Measurements from ENCODE around the gene SHTN1. TPM values are rescaled to one million over a fixed set of nuclear protein-coding genes. Genes with fewer than 3 reads are reported as not detected.

The SHTN1 gene, protein sequence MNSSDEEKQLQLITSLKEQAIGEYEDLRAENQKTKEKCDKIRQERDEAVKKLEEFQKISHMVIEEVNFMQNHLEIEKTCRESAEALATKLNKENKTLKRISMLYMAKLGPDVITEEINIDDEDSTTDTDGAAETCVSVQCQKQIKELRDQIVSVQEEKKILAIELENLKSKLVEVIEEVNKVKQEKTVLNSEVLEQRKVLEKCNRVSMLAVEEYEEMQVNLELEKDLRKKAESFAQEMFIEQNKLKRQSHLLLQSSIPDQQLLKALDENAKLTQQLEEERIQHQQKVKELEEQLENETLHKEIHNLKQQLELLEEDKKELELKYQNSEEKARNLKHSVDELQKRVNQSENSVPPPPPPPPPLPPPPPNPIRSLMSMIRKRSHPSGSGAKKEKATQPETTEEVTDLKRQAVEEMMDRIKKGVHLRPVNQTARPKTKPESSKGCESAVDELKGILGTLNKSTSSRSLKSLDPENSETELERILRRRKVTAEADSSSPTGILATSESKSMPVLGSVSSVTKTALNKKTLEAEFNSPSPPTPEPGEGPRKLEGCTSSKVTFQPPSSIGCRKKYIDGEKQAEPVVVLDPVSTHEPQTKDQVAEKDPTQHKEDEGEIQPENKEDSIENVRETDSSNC
- total RNA-seq (2021) (39.9 and 40.6 TPM in 2 replicates), Bru-seq, nascent RNA (percentile 77 among the genes with signal in this experiment), BruChase-seq, experiment 1, labeled RNA remaining after a 2-hour chase (percentile 80 among the genes with signal in this experiment), BruChase-seq, experiment 2, labeled RNA remaining after a 6-hour chase (percentile 78 among the genes with signal in this experiment)
- long read RNA-seq, full-length matches to known transcripts: 37 of 83 reads
- long read RNA-seq, partial matches to known transcripts: 26 of 83 reads
- long read RNA-seq, other reads (novel, unspliced or antisense): 20 of 83 reads

DNA sequence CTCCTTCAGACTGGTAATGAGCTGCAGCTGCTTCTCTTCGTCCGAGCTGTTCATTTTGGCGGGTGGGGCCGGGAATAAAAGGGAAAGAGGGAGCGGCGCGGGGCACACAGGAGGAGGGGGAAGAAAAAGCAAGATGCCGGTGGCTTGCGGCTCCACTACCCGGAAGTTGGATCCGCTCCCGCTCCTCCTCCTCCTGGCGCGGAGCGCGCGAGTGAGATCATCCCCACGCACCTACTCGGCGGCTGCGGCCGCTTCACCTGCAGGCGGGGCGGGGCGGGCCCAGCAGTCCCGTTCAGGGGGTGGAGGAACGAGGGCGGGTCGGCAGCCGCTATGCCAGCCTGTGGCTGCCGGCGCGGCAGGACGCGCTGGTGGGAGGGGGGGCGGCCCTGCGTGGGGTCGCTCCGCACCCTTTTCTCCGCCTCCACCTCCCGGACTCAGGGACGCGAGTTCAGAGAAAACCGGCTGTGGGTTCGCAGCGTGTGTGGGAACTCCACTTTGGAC lies at the start of gene SHTN1:
TSS of gene SHTN1 (minus strand) at position 162 of the 501 bp plus-strand sequence. CDS start at position 54, 108 bp downstream.
- ChIA-PET CTCF (no interaction called here), POLR2A (ENCODE audit: low non-redundant PET) (no interaction called here)
- intact Hi-C loops (cut with micrococcal nuclease; ENCODE audit: unreplicated experiment): no loop called here
- peaks cover 40% of the 10 kb centered on the region for H3K4me1 ChIP-seq (ENCODE audit: insufficient read depth, low read length, poor library complexity, severe bottlenecking)
- peak within 1 kb of the TSS; percentile 97 for H3K4me3 ChIP-seq (ENCODE audit: low read depth, low read length, poor library complexity, severe bottlenecking)
- no peaks in the 10 kb centered on the region for H3K9me3 ChIP-seq (ENCODE audit: low read depth, low read length, poor library complexity, severe bottlenecking)
- no TSS peak for BruUV-seq (replicated peaks)
- no peaks in the 10 kb centered on the region for H3K27me3 ChIP-seq (replicated peaks; ENCODE audit: insufficient read depth, low read depth, low read length, poor library complexity)
- DNase-seq (ENCODE audit: low spot score): peak; percentile 80
- TF ChIP-seq EZH2 (IDR thresholded peaks at IDR 0.05; ENCODE audit: borderline replicate concordance, low read depth, low read length, poor library complexity, severe bottlenecking): no peak
- TF ChIP-seq, protein P1, sequence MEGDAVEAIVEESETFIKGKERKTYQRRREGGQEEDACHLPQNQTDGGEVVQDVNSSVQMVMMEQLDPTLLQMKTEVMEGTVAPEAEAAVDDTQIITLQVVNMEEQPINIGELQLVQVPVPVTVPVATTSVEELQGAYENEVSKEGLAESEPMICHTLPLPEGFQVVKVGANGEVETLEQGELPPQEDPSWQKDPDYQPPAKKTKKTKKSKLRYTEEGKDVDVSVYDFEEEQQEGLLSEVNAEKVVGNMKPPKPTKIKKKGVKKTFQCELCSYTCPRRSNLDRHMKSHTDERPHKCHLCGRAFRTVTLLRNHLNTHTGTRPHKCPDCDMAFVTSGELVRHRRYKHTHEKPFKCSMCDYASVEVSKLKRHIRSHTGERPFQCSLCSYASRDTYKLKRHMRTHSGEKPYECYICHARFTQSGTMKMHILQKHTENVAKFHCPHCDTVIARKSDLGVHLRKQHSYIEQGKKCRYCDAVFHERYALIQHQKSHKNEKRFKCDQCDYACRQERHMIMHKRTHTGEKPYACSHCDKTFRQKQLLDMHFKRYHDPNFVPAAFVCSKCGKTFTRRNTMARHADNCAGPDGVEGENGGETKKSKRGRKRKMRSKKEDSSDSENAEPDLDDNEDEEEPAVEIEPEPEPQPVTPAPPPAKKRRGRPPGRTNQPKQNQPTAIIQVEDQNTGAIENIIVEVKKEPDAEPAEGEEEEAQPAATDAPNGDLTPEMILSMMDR (conservative IDR thresholded peaks at IDR 0.05; ENCODE audit: low read depth, low read length): no peak
- no peaks in the 10 kb centered on the region for H3K36me3 ChIP-seq (ENCODE audit: insufficient read depth, low read length, poor library complexity, severe bottlenecking)
- H3K27ac ChIP-seq (ENCODE audit: low read depth, low read length, poor library complexity, severe bottlenecking): peak within 1 kb of the TSS; percentile 78

DNA sequence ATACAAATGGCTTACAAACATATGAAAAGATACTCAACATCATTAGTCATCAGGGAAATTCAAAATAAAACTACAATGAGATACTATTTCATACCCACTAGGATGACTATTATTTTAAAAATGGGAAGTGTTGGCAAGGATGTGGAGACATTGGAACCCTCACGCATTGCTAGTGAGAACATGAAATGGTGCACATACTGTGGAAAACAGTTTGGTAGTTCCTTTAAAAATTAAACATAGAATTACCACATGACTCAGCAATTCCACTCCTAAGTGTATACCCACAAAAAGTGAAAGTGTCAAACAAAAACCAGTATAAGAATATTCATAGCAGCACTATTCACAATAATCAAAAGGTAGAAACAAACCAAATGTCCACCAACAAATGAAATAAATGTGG lies 48.5 kb upstream of the SHTN1 start:
- no peak for DNase-seq (ENCODE audit: low spot score)
- no TSS peak for BruUV-seq (replicated peaks)
- no peak overlapping the region for H3K4me3 ChIP-seq (ENCODE audit: low read depth, low read length, poor library complexity, severe bottlenecking)
- ChIA-PET POLR2A (ENCODE audit: low non-redundant PET) (no interaction called here), CTCF (no interaction called here)
- H3K4me1 ChIP-seq (ENCODE audit: insufficient read depth, low read length, poor library complexity, severe bottlenecking): no peaks in the 10 kb centered on the region
- TF ChIP-seq EZH2 (IDR thresholded peaks at IDR 0.05; ENCODE audit: borderline replicate concordance, low read depth, low read length, poor library complexity, severe bottlenecking): no peak
- TF ChIP-seq, protein P1 (conservative IDR thresholded peaks at IDR 0.05; ENCODE audit: low read depth, low read length): no peak
- no peak overlapping the region for H3K27ac ChIP-seq (ENCODE audit: low read depth, low read length, poor library complexity, severe bottlenecking)
- H3K9me3 ChIP-seq (ENCODE audit: low read depth, low read length, poor library complexity, severe bottlenecking): peaks cover 8% of the 10 kb centered on the region
- intact Hi-C loops (cut with micrococcal nuclease; ENCODE audit: unreplicated experiment): no loop called here
- no peaks in the 10 kb centered on the region for H3K27me3 ChIP-seq (replicated peaks; ENCODE audit: insufficient read depth, low read depth, low read length, poor library complexity)
- H3K36me3 ChIP-seq (ENCODE audit: insufficient read depth, low read length, poor library complexity, severe bottlenecking): no peaks in the 10 kb centered on the region

DNA sequence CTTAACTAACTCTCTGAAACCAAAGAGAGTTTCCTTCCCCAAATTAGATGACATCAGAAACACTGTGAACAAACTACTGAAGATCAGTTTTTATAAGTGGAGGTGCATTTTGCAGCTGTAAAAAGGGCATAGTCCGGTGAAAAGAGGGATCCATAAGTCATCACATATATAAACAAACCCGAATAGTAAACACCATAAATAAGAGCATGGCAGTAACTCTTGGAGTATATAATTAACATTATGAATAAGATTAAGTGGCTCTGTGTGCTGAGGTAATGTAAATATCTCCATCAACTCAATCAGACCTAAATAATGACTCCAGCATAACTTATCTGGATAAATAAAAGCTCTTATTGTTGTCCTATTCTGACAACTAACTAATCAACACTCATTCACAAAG lies 43.0 kb upstream of the SHTN1 start:
- Histone ChIP-seq H3K36me3 (ENCODE audit: insufficient read depth, low read length, poor library complexity, severe bottlenecking) (no peaks in the 10 kb centered on the region), H3K4me3 (ENCODE audit: low read depth, low read length, poor library complexity, severe bottlenecking) (no peak overlapping the region), H3K9me3 (ENCODE audit: low read depth, low read length, poor library complexity, severe bottlenecking) (peaks cover 8% of the 10 kb centered on the region), H3K4me1 (ENCODE audit: insufficient read depth, low read length, poor library complexity, severe bottlenecking) (no peaks in the 10 kb centered on the region), H3K27ac (ENCODE audit: low read depth, low read length, poor library complexity, severe bottlenecking) (no peak overlapping the region), H3K27me3 (replicated peaks; ENCODE audit: insufficient read depth, low read depth, low read length, poor library complexity) (no peaks in the 10 kb centered on the region)
- no peak for DNase-seq (ENCODE audit: low spot score)
- POLR2A ChIA-PET (ENCODE audit: low non-redundant PET): no interaction called here
- BruUV-seq (replicated peaks): no TSS peak
- intact Hi-C loops (cut with micrococcal nuclease; ENCODE audit: unreplicated experiment): no loop called here
- no peak for TF ChIP-seq EZH2 (IDR thresholded peaks at IDR 0.05; ENCODE audit: borderline replicate concordance, low read depth, low read length, poor library complexity, severe bottlenecking)
- TF ChIP-seq, protein P1 (conservative IDR thresholded peaks at IDR 0.05; ENCODE audit: low read depth, low read length): no peak
- CTCF ChIA-PET: no interaction called here
